Adrenal gland (tissue), 12 donors: ENCODE data around the gene CCDC172. TPM values are rescaled to one million over a fixed set of nuclear protein-coding genes. Genes with fewer than 3 reads are reported as not detected.

Experiments
- DNase-seq, 7 donors: peaks; one replicate each; pipeline ENCODE4 v3.0.0-alpha.2; 2019 to 2020
- H3K27ac ChIP-seq, 5 donors: fragments of 200-600 bp; sonication (generic) in 4 of 5; 1 replicate in 3 of 5; 2 replicates in 2 of 5; pipeline versions ENCODE4 v1.5.1 to v1.8.0; 2016 to 2020; ENCODE audit warnings: mild to moderate bottlenecking in 1 of 5
- H3K27me3 ChIP-seq: fragments of 200-600 bp; 2 replicates; pipeline ENCODE4 v1.8.0; 2021
- H3K36me3 ChIP-seq, 2 donors: fragments of 200-600 bp; replicated peaks in 1 of 2; 1 replicate in 1 of 2; 2 replicates in 1 of 2; pipeline versions ENCODE4 v1.5.1 to v1.8.0; 2018 to 2022
- H3K4me1 ChIP-seq, 2 donors: fragments of 200-600 bp; replicated peaks in 1 of 2; 1 replicate in 1 of 2; 2 replicates in 1 of 2; pipeline versions ENCODE4 v1.5.1 to v1.8.0; 2018 to 2021
- H3K4me3 ChIP-seq, 4 donors: fragments of 200-600 bp; sonication (generic) in 3 of 4; one replicate each; pipeline ENCODE4 v1.5.1; 2016 to 2018
- H3K9me3 ChIP-seq, 3 donors: fragments of 200-600 bp; sonication (generic) in 1 of 3; replicated peaks in 1 of 3; 1 replicate in 2 of 3; 2 replicates in 1 of 3; pipeline versions ENCODE4 v1.5.1 to v1.8.0; 2016 to 2021
- POLR2A ChIP-seq, 2 donors: fragments of 450-650 bp; IDR thresholded peaks; one replicate each; pipeline ENCODE4 v1.6.1; 2017; ENCODE audit warnings: antibody characterized with exemption in 2 of 2, mild to moderate bottlenecking in 2 of 2, moderate library complexity in 1 of 2
- WGBS, 4 donors: extraction: QIAGEN DNeasy Blood & Tissue Kit in 2 of 4; methylation state at CpG; one replicate each; pipeline versions ENCODE4 v1.1.5 to v1.1.7; 2013 to 2017; 5-methylcytosine and 5-hydroxymethylcytosine counted together
- intact Hi-C, 2 donors: fragments of 100-400 bp; cut with DNase I; formaldehyde crosslinking; loops; one replicate each; pipeline versions ENCODE4 v1.14.1 to v1.15.0; 2022 to 2023
- polyA plus RNA-seq, 3 donors: library from polyadenylated mRNA; stranded (reverse); fragments of 200-250 nt in 2 of 3; fragments of 350-450 nt in 1 of 3; fragmentation: Illumina TruSeq in 1 of 3; extraction: RNeasy Lipid Tissue Mini Kit (QIAGEN cat#74804) in 1 of 3; gene quantifications; one replicate each; pipeline ENCODE4 v1.2.3, GENCODE V29; 2013 to 2014
- total RNA-seq, 9 donors: library from RNA; depleted of rRNA in 4 of 9; stranded (reverse); fragments of >200 nt in 4 of 9; fragments of 120-200 nt in 1 of 9; fragmentation: NEBNext Ultra II Directional in 1 of 9; extraction: Animal tissue kit (Norgen Biotek cat#: 25700) in 1 of 9; gene quantifications; one replicate each; pipeline versions ENCODE4 v1.1.0 to v1.2.4, GENCODE V29; 2013 to 2023
- TF ChIP-seq, protein P1 (sequence below), 6 experiments: fragments of 450-650 bp in 4 of 6; fragments of 200-600 bp in 2 of 6; sonication (generic) in 1 of 6; IDR thresholded peaks; 1 replicate in 5 of 6; 2 replicates in 1 of 6; pipeline versions ENCODE4 v1.5.1 to v1.8.0; 2016 to 2021; ENCODE audit warnings: antibody characterized with exemption in 6 of 6, mild to moderate bottlenecking in 2 of 6, moderate library complexity in 1 of 6
- donor health status: healthy with polysubstance abuse.
- donor health status: Bipolar disorder and iron deficiency.
- donor health status: DM: yes; HTN: yes; CAD: no.
- donor health status: DM: no; HTN: no; CAD: no.
- donor health status: DM: no; HTN: no; CAD: no.
- donor health status: DM: yes; HTN: yes; CAD: no.

The CCDC172 gene
- total and polyA plus RNA-seq, 12 donors = 0.16 to 1.5 TPM; not detected in 10

DNA sequence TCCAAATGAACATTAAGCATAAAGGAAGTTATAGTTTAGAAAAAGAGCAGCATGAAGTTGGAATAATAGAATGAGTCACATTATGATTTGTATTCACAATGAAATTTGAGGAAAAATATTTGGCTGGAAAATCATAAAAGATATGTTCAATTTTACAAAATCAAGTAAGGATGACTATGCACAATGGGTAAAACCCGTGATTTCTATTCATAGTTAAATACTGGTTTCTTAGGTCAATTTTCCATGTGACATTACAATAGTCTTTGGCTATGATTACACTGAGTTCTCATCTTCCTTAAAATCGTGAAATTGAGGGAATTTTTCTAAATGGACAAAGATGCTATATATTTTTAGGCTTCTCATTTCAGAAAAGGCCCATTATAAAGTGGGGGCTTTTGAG lies 17.4 kb upstream of the CCDC172 start:
- intact Hi-C loops = no loop called here
- Histone ChIP-seq H3K27me3 (no peaks in the 10 kb centered on the region), H3K4me1 (no peaks in the 10 kb centered on the region), H3K9me3 (no peaks in the 10 kb centered on the region), H3K4me3 (no peak overlapping the region), H3K27ac (no peak overlapping the region), H3K36me3 (no peaks in the 10 kb centered on the region)
- no peak for DNase-seq
- 63 to 67% (median 65%) methylated on average over 2 of the region's 2 CpGs for WGBS, 4 donors
- TF ChIP-seq POLR2A (IDR thresholded peaks at IDR 0.05) = no peak
- TF ChIP-seq, protein P1, sequence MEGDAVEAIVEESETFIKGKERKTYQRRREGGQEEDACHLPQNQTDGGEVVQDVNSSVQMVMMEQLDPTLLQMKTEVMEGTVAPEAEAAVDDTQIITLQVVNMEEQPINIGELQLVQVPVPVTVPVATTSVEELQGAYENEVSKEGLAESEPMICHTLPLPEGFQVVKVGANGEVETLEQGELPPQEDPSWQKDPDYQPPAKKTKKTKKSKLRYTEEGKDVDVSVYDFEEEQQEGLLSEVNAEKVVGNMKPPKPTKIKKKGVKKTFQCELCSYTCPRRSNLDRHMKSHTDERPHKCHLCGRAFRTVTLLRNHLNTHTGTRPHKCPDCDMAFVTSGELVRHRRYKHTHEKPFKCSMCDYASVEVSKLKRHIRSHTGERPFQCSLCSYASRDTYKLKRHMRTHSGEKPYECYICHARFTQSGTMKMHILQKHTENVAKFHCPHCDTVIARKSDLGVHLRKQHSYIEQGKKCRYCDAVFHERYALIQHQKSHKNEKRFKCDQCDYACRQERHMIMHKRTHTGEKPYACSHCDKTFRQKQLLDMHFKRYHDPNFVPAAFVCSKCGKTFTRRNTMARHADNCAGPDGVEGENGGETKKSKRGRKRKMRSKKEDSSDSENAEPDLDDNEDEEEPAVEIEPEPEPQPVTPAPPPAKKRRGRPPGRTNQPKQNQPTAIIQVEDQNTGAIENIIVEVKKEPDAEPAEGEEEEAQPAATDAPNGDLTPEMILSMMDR (IDR thresholded peaks at IDR 0.05) = no peak

DNA sequence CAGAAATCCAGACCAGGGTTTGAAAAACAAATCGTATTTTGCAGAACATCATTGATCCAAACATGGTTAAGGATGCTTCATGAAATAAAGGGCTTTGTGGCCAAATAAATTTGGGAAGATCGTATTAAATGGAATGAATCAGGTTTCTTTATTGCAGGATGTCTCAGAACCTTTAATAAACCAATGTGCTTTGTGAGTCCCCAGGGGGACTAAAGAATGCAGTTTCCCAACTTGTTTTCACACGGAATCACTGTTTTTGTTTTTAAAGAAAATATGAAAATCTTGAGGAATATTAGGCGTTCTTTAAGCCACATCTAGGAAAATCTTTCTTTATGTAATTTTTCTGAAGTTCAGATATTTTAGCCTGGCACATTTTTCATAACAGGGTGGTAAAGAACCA lies 16.8 kb upstream of the CCDC172 start:
- Histone ChIP-seq H3K4me3 (no peak overlapping the region), H3K9me3 (no peaks in the 10 kb centered on the region)

DNA sequence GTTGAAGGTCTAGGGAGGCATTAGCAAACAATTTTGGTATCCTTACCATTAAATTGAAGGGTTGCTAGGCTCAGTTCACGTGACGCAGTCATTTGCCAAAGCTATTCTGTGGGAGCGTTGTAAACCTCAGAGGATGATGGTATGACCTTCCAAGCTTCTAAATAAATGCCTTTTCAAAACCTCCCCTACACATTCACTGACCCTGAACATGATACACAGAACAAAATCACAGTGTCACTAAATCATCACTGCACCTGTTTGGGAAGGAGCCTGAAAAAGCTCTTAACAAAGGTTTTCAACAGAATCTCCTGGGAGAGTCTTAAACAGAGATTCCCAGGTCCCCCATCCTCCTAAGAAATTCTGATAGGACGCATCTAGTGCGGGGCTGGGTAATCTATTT lies 13.2 kb upstream of the CCDC172 start:
- WGBS, 4 donors = 85 to 94% (median 88%) methylated on average over 5 of the region's 5 CpGs
- no peak for DNase-seq
- no peaks in the 10 kb centered on the region for H3K36me3 ChIP-seq
- H3K4me3 ChIP-seq = no peak overlapping the region
- no peaks in the 10 kb centered on the region for H3K9me3 ChIP-seq
- no peaks in the 10 kb centered on the region for H3K4me1 ChIP-seq
- H3K27ac ChIP-seq = no peak overlapping the region
- TF ChIP-seq POLR2A (IDR thresholded peaks at IDR 0.05) = no peak
- TF ChIP-seq, protein P1 (IDR thresholded peaks at IDR 0.05) = no peak
- intact Hi-C loops = no loop called here
- H3K27me3 ChIP-seq = no peaks in the 10 kb centered on the region

More for the DNA sequence above, 16.8 kb upstream of the CCDC172 start:
- no peak overlapping the region for H3K27ac ChIP-seq
- DNase-seq = no peak
- TF ChIP-seq POLR2A (IDR thresholded peaks at IDR 0.05) = no peak
- TF ChIP-seq, protein P1 (IDR thresholded peaks at IDR 0.05) = no peak
- 59 to 73% (median 65%) methylated on average over 4 of the region's 4 CpGs for WGBS, 4 donors
- intact Hi-C loops = no loop called here
- no peaks in the 10 kb centered on the region for H3K36me3 ChIP-seq
- H3K27me3 ChIP-seq = no peaks in the 10 kb centered on the region
- no peaks in the 10 kb centered on the region for H3K4me1 ChIP-seq

DNA sequence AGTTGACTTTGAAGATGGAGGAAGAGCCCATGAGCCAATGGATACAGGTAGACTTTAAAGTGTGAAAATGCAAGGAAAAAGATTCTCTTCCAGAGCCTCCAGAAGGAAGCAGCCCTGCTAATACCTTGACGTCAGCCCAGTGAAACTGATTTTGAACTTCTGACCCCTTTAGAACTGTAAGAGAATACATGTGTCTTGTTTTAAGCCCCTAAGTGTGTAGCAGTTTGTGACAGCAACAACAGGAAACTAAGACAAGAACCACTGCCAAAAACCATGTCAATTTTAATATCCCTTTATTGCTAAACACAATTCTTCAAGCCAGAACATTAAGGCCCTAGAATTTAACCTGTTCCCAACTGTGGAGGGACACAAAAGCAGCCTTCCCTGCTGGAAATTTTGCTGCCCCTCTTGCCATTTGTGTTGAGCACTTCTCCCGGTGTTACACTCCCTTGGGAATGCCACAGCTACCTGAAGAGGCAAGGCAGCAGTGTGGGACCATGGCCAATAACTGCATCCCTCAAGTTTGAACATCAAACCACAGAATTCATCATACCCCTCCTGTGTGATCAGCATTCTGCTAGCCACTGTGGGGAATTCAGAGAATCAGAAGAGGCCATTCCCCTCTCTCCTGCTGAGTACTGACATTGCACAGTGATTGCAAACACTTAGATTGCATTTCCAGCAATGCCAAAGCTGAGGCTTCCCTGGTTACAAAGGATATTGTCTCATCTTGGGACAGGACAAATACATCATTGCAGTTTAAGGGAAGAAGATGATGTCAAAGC lies 12.3 kb upstream of the CCDC172 start:
- Histone ChIP-seq H3K27me3 (no peaks in the 10 kb centered on the region), H3K4me3 (no peak overlapping the region)
- WGBS, 4 donors = 76 to 85% (median 77%) methylated on average over 2 of the region's 2 CpGs

More for the DNA sequence above, 12.3 kb upstream of the CCDC172 start:
- Histone ChIP-seq H3K4me1 (no peaks in the 10 kb centered on the region), H3K36me3 (no peaks in the 10 kb centered on the region), H3K27ac (no peak overlapping the region), H3K9me3 (no peaks in the 10 kb centered on the region)
- DNase-seq = no peak
- intact Hi-C loops = no loop called here
- TF ChIP-seq POLR2A (IDR thresholded peaks at IDR 0.05) = no peak
- TF ChIP-seq, protein P1 (IDR thresholded peaks at IDR 0.05) = no peak
